PC-9 (cell line): Measurements from ENCODE around the gene YY1.

Source experiments
- EZH2 ChIP-seq: fragments of 200-600 bp; sonication (generic); IDR thresholded peaks from 2 replicates; pipeline ENCODE4 v1.8.0; 2017; ENCODE audit warnings: antibody characterized with exemption, low read depth
- TF ChIP-seq, protein P1 (sequence below): fragments of 200-600 bp; sonication (generic); conservative IDR thresholded peaks from 2 replicates; pipeline ENCODE4 v1.6.1; 2017; ENCODE audit warnings: mixed run types, antibody characterized with exemption, mild to moderate bottlenecking, moderate library complexity

DNA sequence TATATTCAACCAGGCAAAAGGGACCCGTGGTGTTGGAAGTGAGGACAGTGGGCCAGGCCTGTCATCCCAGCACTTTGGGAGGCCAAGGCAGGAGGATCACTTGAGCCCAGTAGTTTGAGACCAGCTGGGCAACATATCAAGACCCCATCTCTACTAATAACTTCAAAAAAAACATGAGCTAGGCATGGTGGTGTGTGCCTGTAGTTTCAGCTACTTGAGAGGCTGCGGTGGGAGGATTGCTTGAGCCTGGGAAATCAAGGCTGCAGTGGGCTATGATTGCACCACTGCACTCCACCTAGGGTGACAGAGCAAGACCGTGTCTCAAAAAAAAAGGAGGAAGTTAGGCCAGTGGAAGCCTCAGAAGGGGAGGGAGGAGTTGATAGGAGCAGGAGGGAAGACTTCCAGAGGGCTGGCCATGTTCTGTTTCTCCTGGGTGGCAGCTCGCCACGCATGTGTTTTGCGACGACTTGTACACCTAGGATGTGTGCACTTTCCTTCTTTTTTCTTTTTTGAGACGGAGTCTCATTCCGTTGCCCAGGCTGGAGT, 57.2 kb downstream of the YY1 start:
- TF ChIP-seq, protein P1, sequence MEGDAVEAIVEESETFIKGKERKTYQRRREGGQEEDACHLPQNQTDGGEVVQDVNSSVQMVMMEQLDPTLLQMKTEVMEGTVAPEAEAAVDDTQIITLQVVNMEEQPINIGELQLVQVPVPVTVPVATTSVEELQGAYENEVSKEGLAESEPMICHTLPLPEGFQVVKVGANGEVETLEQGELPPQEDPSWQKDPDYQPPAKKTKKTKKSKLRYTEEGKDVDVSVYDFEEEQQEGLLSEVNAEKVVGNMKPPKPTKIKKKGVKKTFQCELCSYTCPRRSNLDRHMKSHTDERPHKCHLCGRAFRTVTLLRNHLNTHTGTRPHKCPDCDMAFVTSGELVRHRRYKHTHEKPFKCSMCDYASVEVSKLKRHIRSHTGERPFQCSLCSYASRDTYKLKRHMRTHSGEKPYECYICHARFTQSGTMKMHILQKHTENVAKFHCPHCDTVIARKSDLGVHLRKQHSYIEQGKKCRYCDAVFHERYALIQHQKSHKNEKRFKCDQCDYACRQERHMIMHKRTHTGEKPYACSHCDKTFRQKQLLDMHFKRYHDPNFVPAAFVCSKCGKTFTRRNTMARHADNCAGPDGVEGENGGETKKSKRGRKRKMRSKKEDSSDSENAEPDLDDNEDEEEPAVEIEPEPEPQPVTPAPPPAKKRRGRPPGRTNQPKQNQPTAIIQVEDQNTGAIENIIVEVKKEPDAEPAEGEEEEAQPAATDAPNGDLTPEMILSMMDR = no peak
- TF ChIP-seq EZH2 = no peak
